Measurements from ENCODE around the gene GSE1. TPM values are rescaled to one million over a fixed set of nuclear protein-coding genes. Genes with fewer than 3 reads are reported as not detected.

The GSE1 gene
- total RNA-seq, 4 donors from 2014 or later, result 100 to 139 (median 120) TPM

- intact Hi-C loops (cut with DNase I; ENCODE audit: low total_unique reads), result no loop called here
- Histone ChIP-seq H3K27me3 (no peaks in the 10 kb centered on the region), H3K9me3 (no peaks in the 10 kb centered on the region), H3K36me3 (no peaks in the 10 kb centered on the region), H3K4me3 (no peak overlapping the region), H3K4me1 (peaks cover 0 to 19% (median 3%) of the 10 kb centered on the region in 4 donors), H3K27ac (no peak overlapping the region)
- WGBS, 2 donors (ENCODE audit: low coverage in 1 of 2), result 73% methylated on average over 4 of the region's 4 CpGs; no CpG with 5 or more reads in 1 of the 2 donors
- DNase-seq, result peak; percentile 49
- in situ Hi-C loops (cut with MboI; ENCODE audit: low pct_ligation_motif_present in 1 of 4, low pct_unique_long_range_greater_than_20kb in 1 of 4, low sequenced_read_pairs in 3 of 4), result loop anchor here in 2 of 4 donors (25.0 kb wide), 2 partner anchors 308 to 433 kb away; no protein-coding TSS in a partner anchor
- no peak for TF ChIP-seq CTCF (IDR thresholded peaks at IDR 0.05)
- TF ChIP-seq POLR2AphosphoS5 (IDR thresholded peaks at IDR 0.05), result peak in 1 of 3 donors; percentile 20
These were observed 107.1 kb downstream of the GSE1 start for GRCh38 chr16:85720302-85720637.

GRCh38 chr16:85722128-85722893, 109.2 kb downstream of the GSE1 start:
- TF ChIP-seq POLR2AphosphoS5 (IDR thresholded peaks at IDR 0.05) (no peak), POLR2A (IDR thresholded peaks at IDR 0.05) (no peak), CTCF (IDR thresholded peaks at IDR 0.05) (no peak), EP300 (IDR thresholded peaks at IDR 0.05; ENCODE audit: low read depth) (no peak)
- H3K4me3 ChIP-seq, result no peak overlapping the region
- no peak overlapping the region for H3K27ac ChIP-seq
- H3K4me1 ChIP-seq, result peaks cover 0 to 14% (median 3%) of the 10 kb centered on the region in 4 donors
- no peaks in the 10 kb centered on the region for H3K36me3 ChIP-seq
- intact Hi-C loops (cut with DNase I; ENCODE audit: low total_unique reads) (no loop called here), in situ Hi-C loops (cut with MboI; ENCODE audit: low pct_ligation_motif_present in 1 of 4, low pct_unique_long_range_greater_than_20kb in 1 of 4, low sequenced_read_pairs in 3 of 4) (loop anchor here in 2 of 4 donors (25.0 kb wide), 2 partner anchors 310 to 435 kb away; no protein-coding TSS in a partner anchor)
- WGBS, 2 donors (ENCODE audit: low coverage in 1 of 2), result 80 to 90% methylated on average over 1 to 20 of the region's 20 CpGs
- DNase-seq, result no peak
- no peaks in the 10 kb centered on the region for H3K9me3 ChIP-seq
- H3K27me3 ChIP-seq, result no peaks in the 10 kb centered on the region

- no peaks in the 10 kb centered on the region for H3K36me3 ChIP-seq
- H3K27ac ChIP-seq, result no peak overlapping the region
These were observed 111.2 kb downstream of the GSE1 start for GRCh38 chr16:85724126-85724879.

More at GRCh38 chr16:85724126-85724879, 111.2 kb downstream of the GSE1 start:
- H3K4me1 ChIP-seq, result peaks cover 0 to 4% (median 0%) of the 10 kb centered on the region in 4 donors
- H3K27me3 ChIP-seq, result no peaks in the 10 kb centered on the region
- H3K9me3 ChIP-seq, result no peaks in the 10 kb centered on the region
- H3K4me3 ChIP-seq, result no peak overlapping the region
- in situ Hi-C loops (cut with MboI; ENCODE audit: low pct_ligation_motif_present in 1 of 4, low pct_unique_long_range_greater_than_20kb in 1 of 4, low sequenced_read_pairs in 3 of 4), result loop anchor here in 2 of 4 donors (25.0 kb wide), 2 partner anchors 312 to 437 kb away; no protein-coding TSS in a partner anchor
- no peak for DNase-seq
- WGBS, 2 donors (ENCODE audit: low coverage in 1 of 2), result 74 to 80% methylated on average over 1 to 20 of the region's 20 CpGs
- TF ChIP-seq POLR2A (IDR thresholded peaks at IDR 0.05) (no peak), POLR2AphosphoS5 (IDR thresholded peaks at IDR 0.05) (no peak), EP300 (IDR thresholded peaks at IDR 0.05; ENCODE audit: low read depth) (no peak), CTCF (IDR thresholded peaks at IDR 0.05) (no peak)
- intact Hi-C loops (cut with DNase I; ENCODE audit: low total_unique reads), result no loop called here
